WTC11 (cell line): Measurements from ENCODE around the gene TREH. TPM values are rescaled to one million over a fixed set of nuclear protein-coding genes. Genes with fewer than 3 reads are reported as not detected.

Experiments used
- CBFB ChIP-seq: sonication (generic); formaldehyde crosslinking; IDR thresholded peaks from 2 replicates; pipeline ENCODE4 v1.8.1; 2022; ENCODE audit warnings: mild to moderate bottlenecking, low read depth, missing genetic modification reagents
- FOXP4 ChIP-seq: sonication (generic); formaldehyde crosslinking; IDR thresholded peaks from 2 replicates; pipeline ENCODE4 v1.8.0; 2022; ENCODE audit warnings: mild to moderate bottlenecking, missing genetic modification reagents
- GRHL2 ChIP-seq: fragments of 250-450 bp; sonication (Bioruptor Pico); IDR thresholded peaks from 2 replicates; pipeline ENCODE4 v1.8.0; 2022; ENCODE audit warnings: mild to moderate bottlenecking, moderate library complexity; ENCODE audit not compliant: insufficient replicate concordance, severe bottlenecking
- HMGA2 ChIP-seq: fragments of 250-450 bp; sonication (Bioruptor Pico); IDR thresholded peaks from 2 replicates; pipeline ENCODE4 v1.4.0; 2021; ENCODE audit warnings: mild to moderate bottlenecking, moderate library complexity
- PREB ChIP-seq: sonication (generic); formaldehyde crosslinking; IDR thresholded peaks from 2 replicates; pipeline ENCODE4 v1.8.1; 2022; ENCODE audit warnings: mild to moderate bottlenecking, missing genetic modification reagents, moderate library complexity, borderline replicate concordance
- TEAD1 ChIP-seq: sonication (generic); formaldehyde crosslinking; IDR thresholded peaks from 2 replicates; pipeline ENCODE4 v1.8.0; 2022; ENCODE audit warnings: mild to moderate bottlenecking, missing genetic modification reagents
- TEAD4 ChIP-seq: sonication (generic); formaldehyde crosslinking; IDR thresholded peaks from 2 replicates; pipeline ENCODE4 v1.8.0; 2022; ENCODE audit warnings: mild to moderate bottlenecking, missing genetic modification reagents
- ZNF219 ChIP-seq: sonication (generic); formaldehyde crosslinking; IDR thresholded peaks from 2 replicates; pipeline ENCODE4 v1.8.0; 2023; ENCODE audit warnings: missing genetic modification reagents, mild to moderate bottlenecking, borderline replicate concordance
- total RNA-seq: library from RNA; stranded (reverse); gene quantifications from 3 replicates; pipeline ENCODE4 v1.2.3, GENCODE V29; 2021
- TF ChIP-seq, protein P1 (sequence below): sonication (generic); formaldehyde crosslinking; IDR thresholded peaks from 2 replicates; pipeline ENCODE4 v1.8.0; 2022; ENCODE audit warnings: mild to moderate bottlenecking, missing genetic modification reagents
- TF ChIP-seq, protein P2 (sequence below): sonication (generic); formaldehyde crosslinking; IDR thresholded peaks from 2 replicates; pipeline ENCODE4 v1.8.0; 2023; ENCODE audit warnings: missing genetic modification reagents, mild to moderate bottlenecking, borderline replicate concordance
- TF ChIP-seq, protein P3 (sequence below): sonication (generic); formaldehyde crosslinking; IDR thresholded peaks from 2 replicates; pipeline ENCODE4 v1.8.1; 2022; ENCODE audit warnings: low read depth, mild to moderate bottlenecking, moderate library complexity, missing genetic modification reagents, borderline replicate concordance
- TF ChIP-seq, protein P4 (sequence below): sonication (generic); formaldehyde crosslinking; IDR thresholded peaks from 2 replicates; pipeline ENCODE4 v1.8.1; 2022; ENCODE audit warnings: mild to moderate bottlenecking, moderate library complexity, missing genetic modification reagents

TREH gene
- total RNA-seq, 1 experiment from 2014 or later: not detected

DNA sequence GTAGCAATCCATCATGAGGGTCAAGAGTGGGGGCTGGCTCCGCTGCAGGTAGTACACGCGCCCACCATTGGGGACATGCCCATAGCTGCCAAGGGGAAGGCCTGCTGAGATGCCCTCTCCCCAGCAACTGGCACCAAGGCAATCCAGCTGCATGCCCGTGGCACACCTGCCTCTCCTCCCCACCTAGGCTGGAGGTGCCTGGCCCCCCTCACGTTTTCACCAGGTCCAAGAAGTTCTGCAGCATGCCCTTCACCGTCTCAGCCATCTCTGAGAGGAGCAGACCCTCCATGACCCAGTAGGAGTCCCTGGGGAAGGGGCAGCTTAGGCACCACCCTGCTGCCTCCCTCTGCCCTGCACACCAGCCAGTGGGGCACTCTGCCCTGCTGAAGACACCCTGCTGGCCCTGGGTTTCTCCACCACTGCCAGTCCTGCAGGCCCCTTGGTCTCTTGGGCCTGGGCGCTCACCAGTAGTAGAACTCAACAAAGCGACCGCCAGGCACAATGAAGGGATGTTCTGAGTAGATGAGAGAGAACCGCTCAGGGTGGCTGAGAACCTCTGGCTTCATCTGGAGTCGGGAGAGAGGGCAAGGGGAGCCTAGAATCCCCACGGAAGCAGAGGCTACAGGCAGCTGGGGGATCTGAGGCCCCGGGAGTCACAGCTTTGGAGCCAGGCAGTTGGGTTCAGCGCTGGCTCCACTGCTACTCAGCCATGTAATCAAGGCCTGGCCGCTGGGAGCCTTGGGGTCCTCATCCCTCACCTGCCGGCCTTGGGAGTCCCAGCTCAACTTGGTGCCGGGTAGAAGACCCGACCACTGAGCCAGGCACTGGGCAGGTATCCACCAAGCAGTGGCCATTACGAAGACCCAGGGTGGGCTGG lies 17.8 kb downstream of the TREH start (continued):
- TF ChIP-seq, protein P1, sequence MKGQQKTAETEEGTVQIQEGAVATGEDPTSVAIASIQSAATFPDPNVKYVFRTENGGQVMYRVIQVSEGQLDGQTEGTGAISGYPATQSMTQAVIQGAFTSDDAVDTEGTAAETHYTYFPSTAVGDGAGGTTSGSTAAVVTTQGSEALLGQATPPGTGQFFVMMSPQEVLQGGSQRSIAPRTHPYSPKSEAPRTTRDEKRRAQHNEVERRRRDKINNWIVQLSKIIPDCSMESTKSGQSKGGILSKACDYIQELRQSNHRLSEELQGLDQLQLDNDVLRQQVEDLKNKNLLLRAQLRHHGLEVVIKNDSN: no peak
- TF ChIP-seq TEAD1 (CRISPR knock-in tag) (no peak), HMGA2 (CRISPR knock-in tag) (no peak), TEAD4 (CRISPR knock-in tag) (no peak), GRHL2 (CRISPR knock-in tag) (no peak), ZNF219 (CRISPR knock-in tag) (no peak), PREB (no peak), FOXP4 (CRISPR knock-in tag) (no peak), CBFB (CRISPR knock-in tag) (no peak)
- TF ChIP-seq, protein P2, sequence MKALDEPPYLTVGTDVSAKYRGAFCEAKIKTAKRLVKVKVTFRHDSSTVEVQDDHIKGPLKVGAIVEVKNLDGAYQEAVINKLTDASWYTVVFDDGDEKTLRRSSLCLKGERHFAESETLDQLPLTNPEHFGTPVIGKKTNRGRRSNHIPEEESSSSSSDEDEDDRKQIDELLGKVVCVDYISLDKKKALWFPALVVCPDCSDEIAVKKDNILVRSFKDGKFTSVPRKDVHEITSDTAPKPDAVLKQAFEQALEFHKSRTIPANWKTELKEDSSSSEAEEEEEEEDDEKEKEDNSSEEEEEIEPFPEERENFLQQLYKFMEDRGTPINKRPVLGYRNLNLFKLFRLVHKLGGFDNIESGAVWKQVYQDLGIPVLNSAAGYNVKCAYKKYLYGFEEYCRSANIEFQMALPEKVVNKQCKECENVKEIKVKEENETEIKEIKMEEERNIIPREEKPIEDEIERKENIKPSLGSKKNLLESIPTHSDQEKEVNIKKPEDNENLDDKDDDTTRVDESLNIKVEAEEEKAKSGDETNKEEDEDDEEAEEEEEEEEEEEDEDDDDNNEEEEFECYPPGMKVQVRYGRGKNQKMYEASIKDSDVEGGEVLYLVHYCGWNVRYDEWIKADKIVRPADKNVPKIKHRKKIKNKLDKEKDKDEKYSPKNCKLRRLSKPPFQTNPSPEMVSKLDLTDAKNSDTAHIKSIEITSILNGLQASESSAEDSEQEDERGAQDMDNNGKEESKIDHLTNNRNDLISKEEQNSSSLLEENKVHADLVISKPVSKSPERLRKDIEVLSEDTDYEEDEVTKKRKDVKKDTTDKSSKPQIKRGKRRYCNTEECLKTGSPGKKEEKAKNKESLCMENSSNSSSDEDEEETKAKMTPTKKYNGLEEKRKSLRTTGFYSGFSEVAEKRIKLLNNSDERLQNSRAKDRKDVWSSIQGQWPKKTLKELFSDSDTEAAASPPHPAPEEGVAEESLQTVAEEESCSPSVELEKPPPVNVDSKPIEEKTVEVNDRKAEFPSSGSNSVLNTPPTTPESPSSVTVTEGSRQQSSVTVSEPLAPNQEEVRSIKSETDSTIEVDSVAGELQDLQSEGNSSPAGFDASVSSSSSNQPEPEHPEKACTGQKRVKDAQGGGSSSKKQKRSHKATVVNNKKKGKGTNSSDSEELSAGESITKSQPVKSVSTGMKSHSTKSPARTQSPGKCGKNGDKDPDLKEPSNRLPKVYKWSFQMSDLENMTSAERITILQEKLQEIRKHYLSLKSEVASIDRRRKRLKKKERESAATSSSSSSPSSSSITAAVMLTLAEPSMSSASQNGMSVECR (CRISPR knock-in tag): no peak
- TF ChIP-seq, protein P3, sequence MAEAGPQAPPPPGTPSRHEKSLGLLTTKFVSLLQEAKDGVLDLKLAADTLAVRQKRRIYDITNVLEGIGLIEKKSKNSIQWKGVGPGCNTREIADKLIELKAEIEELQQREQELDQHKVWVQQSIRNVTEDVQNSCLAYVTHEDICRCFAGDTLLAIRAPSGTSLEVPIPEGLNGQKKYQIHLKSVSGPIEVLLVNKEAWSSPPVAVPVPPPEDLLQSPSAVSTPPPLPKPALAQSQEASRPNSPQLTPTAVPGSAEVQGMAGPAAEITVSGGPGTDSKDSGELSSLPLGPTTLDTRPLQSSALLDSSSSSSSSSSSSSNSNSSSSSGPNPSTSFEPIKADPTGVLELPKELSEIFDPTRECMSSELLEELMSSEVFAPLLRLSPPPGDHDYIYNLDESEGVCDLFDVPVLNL (CRISPR knock-in tag): no peak
- TF ChIP-seq, protein P4, sequence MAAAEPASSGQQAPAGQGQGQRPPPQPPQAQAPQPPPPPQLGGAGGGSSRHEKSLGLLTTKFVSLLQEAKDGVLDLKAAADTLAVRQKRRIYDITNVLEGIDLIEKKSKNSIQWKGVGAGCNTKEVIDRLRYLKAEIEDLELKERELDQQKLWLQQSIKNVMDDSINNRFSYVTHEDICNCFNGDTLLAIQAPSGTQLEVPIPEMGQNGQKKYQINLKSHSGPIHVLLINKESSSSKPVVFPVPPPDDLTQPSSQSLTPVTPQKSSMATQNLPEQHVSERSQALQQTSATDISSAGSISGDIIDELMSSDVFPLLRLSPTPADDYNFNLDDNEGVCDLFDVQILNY (CRISPR knock-in tag): no peak
- TF ChIP-seq, all 79 proteins: peak for 0
